ENCODE measurements around the gene KREMEN1. TPM values are rescaled to one million over a fixed set of nuclear protein-coding genes. Genes with fewer than 3 reads are reported as not detected.

KREMEN1 gene
- total and polyA plus RNA-seq, 2 of the 4 experiments (the other 2 are of a cell fraction), result 2.9 to 4.6 TPM

DNA sequence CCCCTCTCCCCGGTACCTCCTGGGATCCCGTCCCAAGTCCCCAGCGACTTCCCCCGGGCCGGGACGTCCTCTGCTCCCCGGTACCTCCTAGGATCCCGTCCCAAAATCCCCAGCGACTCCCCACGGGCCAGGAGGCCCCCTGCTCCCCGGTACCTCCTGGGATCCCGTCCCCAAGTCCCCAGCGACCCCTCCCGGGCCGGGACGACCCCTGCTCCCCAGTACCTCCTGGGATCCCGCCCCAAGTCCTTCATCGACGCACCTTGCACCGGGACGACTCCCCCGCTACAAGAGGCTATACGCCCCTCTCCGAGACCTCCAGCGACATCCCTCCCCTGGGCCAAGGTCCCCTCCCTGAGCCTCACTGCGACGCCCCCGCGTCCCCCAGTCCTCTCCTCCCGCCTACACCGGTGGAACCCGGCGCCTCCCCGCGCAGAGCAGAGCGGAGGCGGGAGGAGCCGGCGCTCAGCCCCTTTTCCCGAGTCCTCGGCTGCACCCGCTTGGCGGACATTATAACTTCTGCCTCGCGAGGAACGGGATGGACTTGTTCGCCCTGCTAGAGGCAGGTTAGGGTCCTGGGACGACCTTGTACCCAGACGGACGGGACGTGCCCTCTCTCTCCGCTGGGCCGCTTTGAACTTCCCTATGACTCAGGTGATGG, 912 bp downstream of the KREMEN1 start:
- TF ChIP-seq SMC3 (IDR thresholded peaks at IDR 0.05; ENCODE audit: low read depth, low read length) (no peak), MAFK (IDR thresholded peaks at IDR 0.05; ENCODE audit: low read depth, low read length) (no peak), MXI1 (IDR thresholded peaks at IDR 0.05; ENCODE audit: borderline replicate concordance, low read depth, low read length) (no peak)
- TF ChIP-seq, protein P1, sequence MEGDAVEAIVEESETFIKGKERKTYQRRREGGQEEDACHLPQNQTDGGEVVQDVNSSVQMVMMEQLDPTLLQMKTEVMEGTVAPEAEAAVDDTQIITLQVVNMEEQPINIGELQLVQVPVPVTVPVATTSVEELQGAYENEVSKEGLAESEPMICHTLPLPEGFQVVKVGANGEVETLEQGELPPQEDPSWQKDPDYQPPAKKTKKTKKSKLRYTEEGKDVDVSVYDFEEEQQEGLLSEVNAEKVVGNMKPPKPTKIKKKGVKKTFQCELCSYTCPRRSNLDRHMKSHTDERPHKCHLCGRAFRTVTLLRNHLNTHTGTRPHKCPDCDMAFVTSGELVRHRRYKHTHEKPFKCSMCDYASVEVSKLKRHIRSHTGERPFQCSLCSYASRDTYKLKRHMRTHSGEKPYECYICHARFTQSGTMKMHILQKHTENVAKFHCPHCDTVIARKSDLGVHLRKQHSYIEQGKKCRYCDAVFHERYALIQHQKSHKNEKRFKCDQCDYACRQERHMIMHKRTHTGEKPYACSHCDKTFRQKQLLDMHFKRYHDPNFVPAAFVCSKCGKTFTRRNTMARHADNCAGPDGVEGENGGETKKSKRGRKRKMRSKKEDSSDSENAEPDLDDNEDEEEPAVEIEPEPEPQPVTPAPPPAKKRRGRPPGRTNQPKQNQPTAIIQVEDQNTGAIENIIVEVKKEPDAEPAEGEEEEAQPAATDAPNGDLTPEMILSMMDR (conservative IDR thresholded peaks at IDR 0.05; ENCODE audit: low read depth, low read length), result no peak
- TF ChIP-seq, protein P2, sequence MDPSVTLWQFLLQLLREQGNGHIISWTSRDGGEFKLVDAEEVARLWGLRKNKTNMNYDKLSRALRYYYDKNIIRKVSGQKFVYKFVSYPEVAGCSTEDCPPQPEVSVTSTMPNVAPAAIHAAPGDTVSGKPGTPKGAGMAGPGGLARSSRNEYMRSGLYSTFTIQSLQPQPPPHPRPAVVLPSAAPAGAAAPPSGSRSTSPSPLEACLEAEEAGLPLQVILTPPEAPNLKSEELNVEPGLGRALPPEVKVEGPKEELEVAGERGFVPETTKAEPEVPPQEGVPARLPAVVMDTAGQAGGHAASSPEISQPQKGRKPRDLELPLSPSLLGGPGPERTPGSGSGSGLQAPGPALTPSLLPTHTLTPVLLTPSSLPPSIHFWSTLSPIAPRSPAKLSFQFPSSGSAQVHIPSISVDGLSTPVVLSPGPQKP (IDR thresholded peaks at IDR 0.05; ENCODE audit: borderline replicate concordance, low read depth, low read length), result no peak
- BruUV-seq (replicated peaks), result no TSS peak
- DNase-seq (no peak), ATAC-seq (ENCODE audit: low read depth) (peak; percentile 8; the same call in 1 of the 2 replicates)
- Histone ChIP-seq H3K4me2 (ENCODE audit: low read depth, low read length) (peak overlapping the region; percentile 80), H2AK5ac (ENCODE audit: low read depth, low read length) (0 out of 2 replicates have a peak overlapping the region, but pooled peaks have one; percentile 8), H4K5ac (ENCODE audit: low read depth, low read length) (no peak overlapping the region), H2BK15ac (ENCODE audit: low read depth, low read length) (no peak overlapping the region), H3K79me1 (ENCODE audit: low read depth in 1 of 2, low read length in 2 of 2) (no peaks in the 10 kb centered on the region), H3K18ac (ENCODE audit: low read depth, low read length) (no peak overlapping the region; the same call in 1 of the 2 replicates), H3K14ac (replicated peaks; ENCODE audit: low read depth, low read length) (no peak overlapping the region), H3K23ac (ENCODE audit: low read depth, low read length) (peak overlapping the region; percentile 46; the same call in 1 of the 2 replicates), H3K4ac (ENCODE audit: low read depth, low read length) (no peak overlapping the region), H3K9me3 (ENCODE audit: control insufficient read depth, insufficient read depth, low read length) (no peaks in the 10 kb centered on the region), H4K8ac (ENCODE audit: low read depth in 2 of 2, low read length in 2 of 2) (no peak overlapping the region), H3K4me3 (ENCODE audit: insufficient read depth, low read depth, low read length) (peak overlapping the region; percentile 68), H4K91ac (ENCODE audit: insufficient read depth, low read depth, low read length) (no peak overlapping the region), H2BK20ac (ENCODE audit: low read depth, low read length) (no peak overlapping the region), H2AK9ac (replicated peaks; ENCODE audit: low read depth, low read length, poor library complexity) (peak overlapping the region; percentile 22), H3K56ac (ENCODE audit: extremely low read depth, insufficient read depth, low read length) (no peak overlapping the region), H3K9me1 (ENCODE audit: insufficient read depth, low read length) (peaks cover 2% of the 10 kb centered on the region; the same call in 1 of the 2 replicates), H3K36me3 (ENCODE audit: control insufficient read depth, insufficient read depth, low read length) (no peaks in the 10 kb centered on the region), H3K27me3 (ENCODE audit: control insufficient read depth, insufficient read depth, low read length) (peaks cover 28% of the 10 kb centered on the region), H3K27ac (ENCODE audit: insufficient read depth, low read length) (no peak overlapping the region), H3K9ac (ENCODE audit: low read depth, low read length) (peak overlapping the region; percentile 51; the same call in 1 of the 2 replicates), H3K4me1 (ENCODE audit: control insufficient read depth, insufficient read depth, low read length) (no peaks in the 10 kb centered on the region), H2BK120ac (ENCODE audit: low read depth, low read length) (no peak overlapping the region), H2BK5ac (ENCODE audit: low read depth, low read length, poor library complexity, severe bottlenecking) (no peak overlapping the region), H2AFZ (replicated peaks; ENCODE audit: low read length, poor library complexity) (peak overlapping the region; percentile 80), H4K20me1 (ENCODE audit: insufficient read depth, low read length) (no peaks in the 10 kb centered on the region)
- CTCF ChIA-PET, result no interaction called here
- dilution Hi-C loops (cut with HindIII; ENCODE audit: low sequenced_read_pairs, unreplicated experiment) (no loop called here), intact Hi-C loops (cut with micrococcal nuclease) (loop anchor here (5.0 kb wide), 1 partner anchor 79 kb away; no protein-coding TSS in a partner anchor), in situ Hi-C loops (cut with MboI; ENCODE audit: low sequenced_read_pairs) (no loop called here)
- POLR2A ChIA-PET (ENCODE audit: unreplicated experiment), result no interaction called here
- WGBS, 2 experiments (ENCODE audit: extremely low coverage in 2 of 2, insufficient read length in 1 of 2), result 11% methylated on average over 7 of the region's 53 CpGs; no CpG with 5 or more reads in 1 of the 2 experiments
